ENCODE measurements around the gene GP1BB. TPM values are rescaled to one million over a fixed set of nuclear protein-coding genes. Genes with fewer than 3 reads are reported as not detected.
A peak's percentile ranks its signal among the peaks of the same experiment; 100 is the strongest.

The GP1BB gene
- total RNA-seq, 2 experiments from 2014 or later = not detected

GRCh38 chr22:19763458-19764298, 40.3 kb downstream of the GP1BB start:
- H3K9me3 Mint-ChIP-seq = no peaks in the 10 kb centered on the region
- H3K4me1 Mint-ChIP-seq (ENCODE audit: low read depth) = peaks cover 24% of the 10 kb centered on the region
- ATAC-seq (no peak), DNase-seq (no peak)
- H3K36me3 Mint-ChIP-seq (ENCODE audit: low read depth) = no peaks in the 10 kb centered on the region
- intact Hi-C loops (cut with micrococcal nuclease) = no loop called here
- TF ChIP-seq, protein P1, sequence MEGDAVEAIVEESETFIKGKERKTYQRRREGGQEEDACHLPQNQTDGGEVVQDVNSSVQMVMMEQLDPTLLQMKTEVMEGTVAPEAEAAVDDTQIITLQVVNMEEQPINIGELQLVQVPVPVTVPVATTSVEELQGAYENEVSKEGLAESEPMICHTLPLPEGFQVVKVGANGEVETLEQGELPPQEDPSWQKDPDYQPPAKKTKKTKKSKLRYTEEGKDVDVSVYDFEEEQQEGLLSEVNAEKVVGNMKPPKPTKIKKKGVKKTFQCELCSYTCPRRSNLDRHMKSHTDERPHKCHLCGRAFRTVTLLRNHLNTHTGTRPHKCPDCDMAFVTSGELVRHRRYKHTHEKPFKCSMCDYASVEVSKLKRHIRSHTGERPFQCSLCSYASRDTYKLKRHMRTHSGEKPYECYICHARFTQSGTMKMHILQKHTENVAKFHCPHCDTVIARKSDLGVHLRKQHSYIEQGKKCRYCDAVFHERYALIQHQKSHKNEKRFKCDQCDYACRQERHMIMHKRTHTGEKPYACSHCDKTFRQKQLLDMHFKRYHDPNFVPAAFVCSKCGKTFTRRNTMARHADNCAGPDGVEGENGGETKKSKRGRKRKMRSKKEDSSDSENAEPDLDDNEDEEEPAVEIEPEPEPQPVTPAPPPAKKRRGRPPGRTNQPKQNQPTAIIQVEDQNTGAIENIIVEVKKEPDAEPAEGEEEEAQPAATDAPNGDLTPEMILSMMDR (IDR thresholded peaks at IDR 0.05) = no peak
- no peak overlapping the region for H3K27ac Mint-ChIP-seq
- no peak overlapping the region for H3K4me3 Mint-ChIP-seq
- peaks cover 51% of the 10 kb centered on the region for H3K27me3 Mint-ChIP-seq
- ChIA-PET POLR2A (interaction anchor here (1.4 kb wide), 1 partner anchor 13 kb away, joined by 3 read pairs; no protein-coding TSS in a partner anchor), CTCF (interaction anchor here (0.9 to 1.4 kb wide), 4 partner anchors 33 to 147 kb away, joined by 3 to 6 read pairs (median 4); partner anchors contain the start of gene GP1BB)

- POLR2A ChIA-PET = interaction anchor here (1.4 kb wide), 1 partner anchor 13 kb away, joined by 3 read pairs; no protein-coding TSS in a partner anchor
Measured at GRCh38 chr22:19764299-19764593, 40.9 kb downstream of the GP1BB start.

GRCh38 chr22:19764636-19765476, 41.5 kb downstream of the GP1BB start:
- POLR2A ChIA-PET = interaction anchor here (1.4 kb wide), 1 partner anchor 14 kb away, joined by 3 read pairs; no protein-coding TSS in a partner anchor
- DNase-seq (no peak), ATAC-seq (no peak)
- TF ChIP-seq, protein P1 (IDR thresholded peaks at IDR 0.05) = no peak
- Mint-ChIP-seq H3K9me3 (no peaks in the 10 kb centered on the region), H3K27me3 (peaks cover 53% of the 10 kb centered on the region), H3K4me1 (ENCODE audit: low read depth) (peaks cover 19% of the 10 kb centered on the region), H3K36me3 (ENCODE audit: low read depth) (no peaks in the 10 kb centered on the region), H3K4me3 (peak overlapping the region; percentile 13), H3K27ac (no peak overlapping the region)
- intact Hi-C loops (cut with micrococcal nuclease) = no loop called here
- CTCF ChIA-PET = interaction anchor here (1.3 to 2.0 kb wide), 3 partner anchors 34 to 145 kb away, joined by 5 to 7 read pairs (median 6); partner anchors contain the start of gene GP1BB

More at GRCh38 chr22:19764299-19764593, 40.9 kb downstream of the GP1BB start:
- no peak overlapping the region for H3K27ac Mint-ChIP-seq
- CTCF ChIA-PET = interaction anchor here (0.9 to 1.4 kb wide), 3 partner anchors 33 to 146 kb away, joined by 3 to 6 read pairs (median 5); partner anchors contain the start of gene GP1BB
- DNase-seq = no peak
- H3K36me3 Mint-ChIP-seq (ENCODE audit: low read depth) = no peaks in the 10 kb centered on the region
- intact Hi-C loops (cut with micrococcal nuclease) = no loop called here
- no peak overlapping the region for H3K4me3 Mint-ChIP-seq
- H3K27me3 Mint-ChIP-seq = peaks cover 52% of the 10 kb centered on the region
- ATAC-seq = no peak
- peaks cover 24% of the 10 kb centered on the region for H3K4me1 Mint-ChIP-seq (ENCODE audit: low read depth)
- no peaks in the 10 kb centered on the region for H3K9me3 Mint-ChIP-seq
- TF ChIP-seq, protein P1 (IDR thresholded peaks at IDR 0.05) = no peak

GRCh38 chr22:19765477-19766239, 42.3 kb downstream of the GP1BB start:
- peak overlapping the region; percentile 55 for H3K4me3 Mint-ChIP-seq
- intact Hi-C loops (cut with micrococcal nuclease) = no loop called here
- DNase-seq (no peak), ATAC-seq (peak; percentile 13)
- H3K9me3 Mint-ChIP-seq = no peaks in the 10 kb centered on the region
- ChIA-PET CTCF (interaction anchor here (1.0 to 2.0 kb wide), 4 partner anchors 35 to 145 kb away, joined by 3 to 7 read pairs (median 4); no protein-coding TSS in a partner anchor), POLR2A (no interaction called here)
- peaks cover 14% of the 10 kb centered on the region for H3K4me1 Mint-ChIP-seq (ENCODE audit: low read depth)
- no peak overlapping the region for H3K27ac Mint-ChIP-seq
- no peaks in the 10 kb centered on the region for H3K36me3 Mint-ChIP-seq (ENCODE audit: low read depth)
- TF ChIP-seq, protein P1 (IDR thresholded peaks at IDR 0.05) = no peak
- peaks cover 53% of the 10 kb centered on the region for H3K27me3 Mint-ChIP-seq
